Measurements from ENCODE around the gene MRPS6.

Gene MRPS6

GRCh38 chr21:34144224-34144623 lies 70.8 kb downstream of the MRPS6 start:
- no peak overlapping the region for H3K27ac ChIP-seq
- TF ChIP-seq ZFX (IDR thresholded peaks at IDR 0.05; ENCODE audit: borderline replicate concordance) = no peak
- TF ChIP-seq, protein P1, sequence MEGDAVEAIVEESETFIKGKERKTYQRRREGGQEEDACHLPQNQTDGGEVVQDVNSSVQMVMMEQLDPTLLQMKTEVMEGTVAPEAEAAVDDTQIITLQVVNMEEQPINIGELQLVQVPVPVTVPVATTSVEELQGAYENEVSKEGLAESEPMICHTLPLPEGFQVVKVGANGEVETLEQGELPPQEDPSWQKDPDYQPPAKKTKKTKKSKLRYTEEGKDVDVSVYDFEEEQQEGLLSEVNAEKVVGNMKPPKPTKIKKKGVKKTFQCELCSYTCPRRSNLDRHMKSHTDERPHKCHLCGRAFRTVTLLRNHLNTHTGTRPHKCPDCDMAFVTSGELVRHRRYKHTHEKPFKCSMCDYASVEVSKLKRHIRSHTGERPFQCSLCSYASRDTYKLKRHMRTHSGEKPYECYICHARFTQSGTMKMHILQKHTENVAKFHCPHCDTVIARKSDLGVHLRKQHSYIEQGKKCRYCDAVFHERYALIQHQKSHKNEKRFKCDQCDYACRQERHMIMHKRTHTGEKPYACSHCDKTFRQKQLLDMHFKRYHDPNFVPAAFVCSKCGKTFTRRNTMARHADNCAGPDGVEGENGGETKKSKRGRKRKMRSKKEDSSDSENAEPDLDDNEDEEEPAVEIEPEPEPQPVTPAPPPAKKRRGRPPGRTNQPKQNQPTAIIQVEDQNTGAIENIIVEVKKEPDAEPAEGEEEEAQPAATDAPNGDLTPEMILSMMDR (IDR thresholded peaks at IDR 0.05) = no peak

DNA sequence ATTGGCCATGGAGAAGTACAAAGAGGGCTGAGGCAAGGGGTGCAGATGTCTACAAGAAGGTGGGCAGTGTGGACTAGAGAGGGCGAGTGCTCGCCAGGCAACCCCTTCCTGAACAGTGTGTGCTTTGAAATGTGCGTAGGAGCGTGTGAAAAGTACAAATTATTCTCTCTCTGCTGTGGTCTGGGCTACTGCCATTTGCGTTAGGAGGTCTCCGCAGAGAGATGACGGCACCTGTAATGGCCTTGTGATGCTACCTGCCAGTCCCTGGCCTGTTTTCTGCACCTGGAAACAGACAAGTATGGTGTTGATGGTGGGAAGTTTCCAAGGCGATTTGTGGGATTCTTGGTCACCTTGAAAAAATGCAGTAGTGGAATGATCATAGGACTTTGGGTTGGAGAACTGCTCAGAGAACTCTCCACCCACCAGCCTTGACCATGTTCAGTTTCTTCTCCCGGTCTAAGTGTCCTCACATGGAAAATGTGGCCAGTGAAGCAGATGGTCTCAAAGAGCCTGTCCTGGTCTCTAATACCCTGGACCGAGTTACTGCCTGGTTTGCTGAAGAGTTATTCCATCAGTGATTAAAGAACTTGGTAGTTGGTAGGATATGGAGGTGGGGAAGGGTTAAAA lies 74.5 kb downstream of the MRPS6 start:
- no peak overlapping the region for H3K27ac ChIP-seq
- no peak for TF ChIP-seq ZFX (IDR thresholded peaks at IDR 0.05; ENCODE audit: borderline replicate concordance)
- TF ChIP-seq, protein P1 (IDR thresholded peaks at IDR 0.05) = no peak

DNA sequence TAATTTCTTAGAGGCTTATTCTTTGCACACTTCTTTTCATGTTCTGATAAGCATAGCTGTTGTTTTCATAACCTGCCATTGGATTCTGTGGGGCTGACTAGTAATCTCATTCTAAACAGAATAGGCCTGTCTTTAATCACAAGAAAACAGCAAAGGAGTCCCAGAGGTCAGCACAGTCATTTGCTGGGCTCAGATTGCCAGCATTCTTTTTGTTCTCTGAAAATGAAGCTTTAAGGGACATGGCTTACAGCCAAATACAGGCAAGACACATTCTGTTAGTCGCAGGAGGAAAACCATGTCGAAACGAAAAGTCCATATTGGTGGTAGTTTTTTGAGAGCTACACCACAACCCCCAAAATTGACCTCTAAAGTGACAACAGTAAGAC lies 75.0 kb downstream of the MRPS6 start:
- TF ChIP-seq, protein P1 (IDR thresholded peaks at IDR 0.05) = no peak
- no peak for TF ChIP-seq ZFX (IDR thresholded peaks at IDR 0.05; ENCODE audit: borderline replicate concordance)
- no peak overlapping the region for H3K27ac ChIP-seq

DNA sequence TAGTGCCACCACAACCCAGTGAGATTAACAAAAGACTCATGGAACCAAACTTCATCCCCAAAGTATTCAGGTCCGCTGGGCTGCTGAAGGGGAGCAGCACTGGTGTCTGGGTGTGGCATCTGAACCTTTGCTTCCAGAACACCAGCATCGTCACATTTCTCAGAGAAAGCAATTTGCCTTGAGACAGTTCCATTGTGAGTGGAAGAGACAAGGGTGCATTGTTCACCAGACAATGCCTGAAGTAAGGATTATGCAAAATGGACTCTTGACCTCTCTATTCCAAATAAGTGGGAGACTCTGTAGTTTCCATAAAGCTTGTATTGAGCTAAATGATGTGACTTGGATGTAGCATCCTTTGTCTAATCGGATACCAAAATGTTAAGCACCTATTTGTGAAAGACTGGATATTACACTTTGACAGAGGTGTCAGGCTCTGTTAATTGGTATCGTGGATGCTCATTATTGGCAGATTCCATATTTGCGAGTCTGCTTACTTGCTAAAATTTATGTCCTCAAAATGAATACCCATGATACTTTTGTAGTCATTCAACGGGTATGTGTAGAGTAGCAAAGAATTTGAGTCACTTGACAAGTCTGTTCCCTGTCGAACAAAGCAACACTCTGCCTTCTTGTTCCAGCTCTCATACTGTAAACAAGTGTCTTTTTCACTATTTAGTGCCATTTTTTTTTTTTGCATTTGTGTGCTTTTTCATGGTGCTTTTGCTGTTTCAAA lies 75.6 kb downstream of the MRPS6 start:
- no peak for TF ChIP-seq ZFX (IDR thresholded peaks at IDR 0.05; ENCODE audit: borderline replicate concordance)
- TF ChIP-seq, protein P1 (IDR thresholded peaks at IDR 0.05) = no peak
- no peak overlapping the region for H3K27ac ChIP-seq

DNA sequence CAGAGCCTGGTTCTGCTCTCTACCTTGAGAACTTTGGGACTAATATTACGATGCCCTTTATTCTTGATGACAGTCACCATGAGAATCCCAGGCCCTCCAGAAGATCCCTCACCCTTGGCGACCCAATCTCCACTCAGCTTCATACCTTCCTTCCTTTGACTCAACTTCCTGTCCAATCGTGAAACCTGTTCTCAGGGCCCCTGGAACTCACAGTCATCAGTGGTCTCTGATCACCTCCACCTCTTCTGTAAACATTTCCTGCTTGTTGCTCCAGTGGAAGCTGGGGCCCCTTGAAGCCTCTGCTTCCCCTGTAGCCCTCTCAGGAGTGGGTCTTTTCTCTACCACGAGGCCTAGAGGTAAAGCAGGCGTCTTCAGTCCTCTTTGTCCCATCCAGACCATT lies 79.1 kb downstream of the MRPS6 start:
- H3K27ac ChIP-seq = no peak overlapping the region
- no peak for TF ChIP-seq ZFX (IDR thresholded peaks at IDR 0.05; ENCODE audit: borderline replicate concordance)
- TF ChIP-seq, protein P1 (IDR thresholded peaks at IDR 0.05) = no peak

DNA sequence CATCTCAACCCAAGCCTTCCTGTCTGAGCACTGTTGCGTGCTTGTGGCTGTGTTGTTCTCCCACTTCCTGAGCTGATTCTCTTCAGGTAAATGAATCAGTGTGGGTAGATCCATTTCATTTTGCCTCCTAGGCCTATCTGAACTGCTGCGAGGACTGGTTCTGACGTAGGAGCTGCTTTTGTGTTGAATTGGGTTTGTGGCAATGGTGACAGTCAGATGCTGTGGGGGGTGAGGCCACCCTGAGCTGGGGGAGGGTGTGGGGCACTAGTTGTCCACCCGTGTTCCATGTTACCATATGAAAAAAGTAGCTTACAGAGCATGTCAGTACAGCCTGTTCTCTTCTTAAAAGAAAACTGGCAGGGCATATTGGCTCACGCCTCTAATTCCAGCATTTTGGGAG lies 81.5 kb downstream of the MRPS6 start:
- no peak overlapping the region for H3K27ac ChIP-seq
- TF ChIP-seq, protein P1 (IDR thresholded peaks at IDR 0.05) = no peak
- no peak for TF ChIP-seq ZFX (IDR thresholded peaks at IDR 0.05; ENCODE audit: borderline replicate concordance)

DNA sequence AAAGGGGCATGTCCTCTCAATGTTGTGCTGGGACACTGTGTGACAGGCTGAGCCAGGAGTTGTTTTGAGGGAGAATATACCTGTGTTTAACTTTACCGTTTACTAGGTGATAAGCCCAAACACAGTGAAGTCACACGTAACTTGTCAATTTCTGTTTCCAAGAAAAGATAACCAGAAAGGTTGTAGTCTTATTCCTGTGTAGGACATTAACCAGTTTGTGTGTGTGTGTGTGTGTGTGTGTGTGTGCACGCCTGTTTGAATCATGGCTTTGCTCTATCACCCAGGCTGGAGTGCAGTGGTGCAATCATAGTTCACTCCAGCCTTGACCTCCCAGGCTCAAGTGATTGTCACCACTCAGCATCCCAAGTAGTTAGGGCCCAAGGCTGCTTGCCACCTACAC lies 83.6 kb downstream of the MRPS6 start:
- TF ChIP-seq, protein P1 (IDR thresholded peaks at IDR 0.05) = no peak
- TF ChIP-seq ZFX (IDR thresholded peaks at IDR 0.05; ENCODE audit: borderline replicate concordance) = no peak
- no peak overlapping the region for H3K27ac ChIP-seq

Measured in 22Rv1 (cell line).